Lung (tissue), 12 donors: ENCODE measurements around the gene SCN5A. TPM values are rescaled to one million over a fixed set of nuclear protein-coding genes. Genes with fewer than 3 reads are reported as not detected.
A peak's percentile ranks its signal among the peaks of the same experiment; 100 is the strongest.

Experiments
- ATAC-seq: fragments of 200-7000 bp; cut with Tn5 transposase; one replicate; pipeline ENCODE4 v1.9.1; 2020; ENCODE audit warnings: moderate number of reproducible peaks; ENCODE audit not compliant: insufficient read depth, low FRiP score
- DNase-seq, 3 donors: peaks; one replicate each; pipeline ENCODE4 v3.0.0-alpha.2; 2013 to 2017
- H3K27ac ChIP-seq, 2 donors: one replicate each; pipeline ENCODE4 v1.5.1; 2013; ENCODE audit warnings: mild to moderate bottlenecking in 2 of 2, moderate library complexity in 2 of 2, control low read depth in 1 of 2, inconsistent platforms in 1 of 2, low read depth in 1 of 2, low read length in 1 of 2
- H3K27me3 ChIP-seq, 3 donors: one replicate each; pipeline ENCODE4 v1.5.1; 2013; ENCODE audit warnings: low read length in 2 of 3; ENCODE audit not compliant: control insufficient read depth in 3 of 3, insufficient read depth in 3 of 3
- H3K36me3 ChIP-seq, 4 donors: one replicate each; pipeline ENCODE4 v1.5.1; 2013; ENCODE audit warnings: low read length in 4 of 4, mild to moderate bottlenecking in 1 of 4, moderate library complexity in 1 of 4; ENCODE audit not compliant: control insufficient read depth in 4 of 4, insufficient read depth in 4 of 4
- H3K4me1 ChIP-seq, 5 donors: one replicate each; pipeline ENCODE4 v1.5.1; 2013; ENCODE audit warnings: low read length in 5 of 5, mild to moderate bottlenecking in 2 of 5, moderate library complexity in 1 of 5; ENCODE audit not compliant: control insufficient read depth in 5 of 5, insufficient read depth in 5 of 5
- H3K4me3 ChIP-seq: one replicate; pipeline ENCODE4 v1.5.1; 2013; ENCODE audit warnings: mild to moderate bottlenecking, control low read depth, moderate library complexity
- H3K9ac ChIP-seq, 2 donors: one replicate each; pipeline ENCODE4 v1.5.1; 2013; ENCODE audit warnings: low read length in 2 of 2, control low read depth in 1 of 2; ENCODE audit not compliant: insufficient read depth in 1 of 2
- H3K9me3 ChIP-seq, 4 donors: one replicate each; pipeline ENCODE4 v1.5.1; 2013; ENCODE audit warnings: low read length in 3 of 4, mild to moderate bottlenecking in 1 of 4, moderate library complexity in 1 of 4; ENCODE audit not compliant: control insufficient read depth in 4 of 4, insufficient read depth in 3 of 4
- WGBS, 2 donors: extraction: QIAGEN DNeasy Blood & Tissue Kit; methylation state at CpG; one replicate each; pipeline ENCODE4 v1.1.7; 2013; 5-methylcytosine and 5-hydroxymethylcytosine counted together
- polyA plus RNA-seq, 2 donors: library from polyadenylated mRNA; stranded (reverse); fragments of 200-250 nt; gene quantifications; one replicate each; pipeline ENCODE4 v1.2.1, GENCODE V29; 2013
- total RNA-seq, 2 donors: library from RNA; depleted of rRNA in 1 of 2; stranded (reverse); fragments of >200 nt in 1 of 2; gene quantifications; one replicate each; pipeline ENCODE4 v1.2.1, GENCODE V29; 2014 to 2021
- TF ChIP-seq, protein P1 (sequence below): IDR thresholded peaks from 2 replicates; pipeline ENCODE4 v1.5.1; 2012; ENCODE audit warnings: mild to moderate bottlenecking; ENCODE audit errors: control extremely low read depth, extremely low read depth
- donor health status: control.
- donor health status: control.
- donor health status: Bipolar disorder and iron deficiency.
- donor health status: healthy.
- donor health status: DM: yes; HTN: yes; CAD: no.

Gene SCN5A
- total and polyA plus RNA-seq, 4 donors = 0.02 to 2.5 (median 0.37) TPM

- TF ChIP-seq, protein P1, sequence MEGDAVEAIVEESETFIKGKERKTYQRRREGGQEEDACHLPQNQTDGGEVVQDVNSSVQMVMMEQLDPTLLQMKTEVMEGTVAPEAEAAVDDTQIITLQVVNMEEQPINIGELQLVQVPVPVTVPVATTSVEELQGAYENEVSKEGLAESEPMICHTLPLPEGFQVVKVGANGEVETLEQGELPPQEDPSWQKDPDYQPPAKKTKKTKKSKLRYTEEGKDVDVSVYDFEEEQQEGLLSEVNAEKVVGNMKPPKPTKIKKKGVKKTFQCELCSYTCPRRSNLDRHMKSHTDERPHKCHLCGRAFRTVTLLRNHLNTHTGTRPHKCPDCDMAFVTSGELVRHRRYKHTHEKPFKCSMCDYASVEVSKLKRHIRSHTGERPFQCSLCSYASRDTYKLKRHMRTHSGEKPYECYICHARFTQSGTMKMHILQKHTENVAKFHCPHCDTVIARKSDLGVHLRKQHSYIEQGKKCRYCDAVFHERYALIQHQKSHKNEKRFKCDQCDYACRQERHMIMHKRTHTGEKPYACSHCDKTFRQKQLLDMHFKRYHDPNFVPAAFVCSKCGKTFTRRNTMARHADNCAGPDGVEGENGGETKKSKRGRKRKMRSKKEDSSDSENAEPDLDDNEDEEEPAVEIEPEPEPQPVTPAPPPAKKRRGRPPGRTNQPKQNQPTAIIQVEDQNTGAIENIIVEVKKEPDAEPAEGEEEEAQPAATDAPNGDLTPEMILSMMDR = no peak
- 77 to 92% methylated on average over 12 of the region's 12 CpGs for WGBS, 2 donors
- peak in 1 of 3 donors; percentile 10 for DNase-seq
- H3K9ac ChIP-seq = no peak overlapping the region
- no peaks in the 10 kb centered on the region for H3K27me3 ChIP-seq
- no peak for ATAC-seq
- H3K9me3 ChIP-seq = peaks cover 0 to 7% (median 0%) of the 10 kb centered on the region in 4 donors
- no peaks in the 10 kb centered on the region for H3K36me3 ChIP-seq
- H3K4me1 ChIP-seq = peaks cover 0 to 8% (median 0%) of the 10 kb centered on the region in 5 donors
- peak overlapping the region in 1 of 2 donors; percentile 87 for H3K27ac ChIP-seq
- H3K4me3 ChIP-seq = no peak overlapping the region
These were observed 70.3 kb downstream of the SCN5A start for GRCh38 chr3:38579141-38579540.

GRCh38 chr3:38578551-38578950 is 70.9 kb downstream of the SCN5A start:
- WGBS, 2 donors = 89 to 93% methylated on average over 9 of the region's 9 CpGs
- DNase-seq = no peak

DNA sequence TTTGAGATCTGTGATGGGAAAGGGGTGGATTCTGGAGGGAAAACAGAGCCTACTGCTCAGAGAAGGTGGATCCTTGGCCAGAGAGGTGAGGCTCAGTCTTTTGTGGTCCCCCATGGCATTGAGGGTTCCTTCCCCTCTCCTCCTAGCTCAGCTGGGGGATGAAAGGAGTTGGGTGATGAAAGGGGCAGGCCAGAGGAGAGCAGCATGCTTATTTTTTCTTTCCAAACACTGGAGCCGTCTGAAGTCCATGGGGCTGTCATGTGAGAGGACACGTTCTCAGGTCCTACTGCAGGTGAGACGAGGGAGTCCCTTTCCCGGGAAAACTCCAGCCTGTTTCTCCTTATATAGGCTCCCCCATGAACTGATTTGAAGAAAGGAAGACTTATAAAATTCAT is 71.4 kb downstream of the SCN5A start:
- Histone ChIP-seq H3K9ac (no peak overlapping the region), H3K27ac (no peak overlapping the region), H3K4me3 (no peak overlapping the region), H3K9me3 (peaks cover 0 to 7% (median 0%) of the 10 kb centered on the region in 4 donors), H3K36me3 (no peaks in the 10 kb centered on the region), H3K27me3 (no peaks in the 10 kb centered on the region), H3K4me1 (peaks cover 0 to 8% (median 0%) of the 10 kb centered on the region in 5 donors)
- TF ChIP-seq, protein P1 = no peak
- DNase-seq = no peak
- WGBS, 2 donors = 71 to 87% methylated on average over 4 of the region's 4 CpGs
- ATAC-seq = no peak

More at GRCh38 chr3:38578551-38578950, 70.9 kb downstream of the SCN5A start:
- Histone ChIP-seq H3K9me3 (peaks cover 0 to 7% (median 0%) of the 10 kb centered on the region in 4 donors), H3K27ac (no peak overlapping the region), H3K4me1 (peaks cover 0 to 8% (median 0%) of the 10 kb centered on the region in 5 donors), H3K36me3 (no peaks in the 10 kb centered on the region), H3K4me3 (no peak overlapping the region), H3K9ac (no peak overlapping the region), H3K27me3 (no peaks in the 10 kb centered on the region)
- ATAC-seq = no peak
- TF ChIP-seq, protein P1 = no peak
